Endothelial cell of umbilical vein (primary cell): ENCODE data around the gene MRPL50.

Source experiments
- EZH2 ChIP-seq: IDR thresholded peaks from 2 replicates; pipeline ENCODE4 v1.6.1; 2012; ENCODE audit warnings: borderline replicate concordance, low read depth, mild to moderate bottlenecking, moderate library complexity, low read length, inconsistent platforms; ENCODE audit not compliant: severe bottlenecking
- FOS ChIP-seq: IDR thresholded peaks from 2 replicates; pipeline ENCODE4 v1.6.1; 2011; ENCODE audit warnings: mild to moderate bottlenecking, low read length, moderate library complexity, borderline replicate concordance; ENCODE audit not compliant: insufficient read depth
- GATA2 ChIP-seq: IDR thresholded peaks from 2 replicates; pipeline ENCODE4 v1.7.0; 2011; ENCODE audit warnings: low read depth, mild to moderate bottlenecking, moderate library complexity, mixed read lengths, low read length; ENCODE audit not compliant: insufficient read length, insufficient read depth
- JUN ChIP-seq: IDR thresholded peaks from 2 replicates; pipeline ENCODE4 v1.6.1; 2011; ENCODE audit warnings: borderline replicate concordance, low read depth; ENCODE audit not compliant: insufficient read length, insufficient read depth
- MYC ChIP-seq: IDR thresholded peaks from one replicate; pipeline ENCODE4 v1.6.1; 2011; ENCODE audit warnings: mild to moderate bottlenecking, low read depth, low read length
- POLR2A ChIP-seq: IDR thresholded peaks from 2 replicates; pipeline ENCODE4 v1.6.1; 2012; ENCODE audit warnings: low read depth, mild to moderate bottlenecking, control low read depth, low read length
- POLR2AphosphoS5 ChIP-seq: IDR thresholded peaks from 2 replicates; pipeline ENCODE4 v1.6.1; 2012; ENCODE audit warnings: low read depth, mild to moderate bottlenecking, control low read depth, low read length, moderate library complexity; ENCODE audit not compliant: insufficient read depth
- TF ChIP-seq, protein P1 (sequence below), 2 donors: IDR thresholded peaks; 1 replicate in 1 of 2; 2 replicates in 1 of 2; pipeline ENCODE4 v1.5.1; 2011; ENCODE audit warnings: low read length in 2 of 2, mild to moderate bottlenecking in 2 of 2, moderate library complexity in 2 of 2, control low read depth in 1 of 2, inconsistent platforms in 1 of 2, low read depth in 1 of 2; ENCODE audit not compliant: insufficient read depth in 1 of 2; ENCODE audit errors: extremely low read depth in 1 of 2
- TF ChIP-seq, protein P2 (sequence below): IDR thresholded peaks from 2 replicates; pipeline ENCODE4 v1.6.1; 2011; ENCODE audit not compliant: insufficient read depth, insufficient read length

DNA sequence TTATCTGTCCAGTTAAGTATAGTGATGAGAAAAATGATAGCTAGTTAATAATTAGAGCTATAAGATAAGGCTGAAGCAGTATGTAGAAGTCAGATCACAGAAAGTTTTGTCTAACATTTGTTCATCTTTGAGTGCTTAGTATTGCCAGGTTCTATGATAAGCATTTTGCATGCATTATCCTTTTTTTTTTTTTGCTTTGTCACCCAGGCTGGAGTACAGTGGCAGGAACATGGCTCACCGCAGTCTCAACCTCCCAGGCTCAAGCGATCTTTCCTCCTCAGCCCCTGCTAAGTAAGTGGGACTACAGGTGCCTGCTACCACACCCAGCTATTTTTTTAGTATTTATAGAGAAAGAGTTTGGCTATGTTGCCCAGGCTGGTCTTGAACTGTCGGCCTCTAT lies 31.1 kb downstream of the MRPL50 start:
- TF ChIP-seq, protein P1, sequence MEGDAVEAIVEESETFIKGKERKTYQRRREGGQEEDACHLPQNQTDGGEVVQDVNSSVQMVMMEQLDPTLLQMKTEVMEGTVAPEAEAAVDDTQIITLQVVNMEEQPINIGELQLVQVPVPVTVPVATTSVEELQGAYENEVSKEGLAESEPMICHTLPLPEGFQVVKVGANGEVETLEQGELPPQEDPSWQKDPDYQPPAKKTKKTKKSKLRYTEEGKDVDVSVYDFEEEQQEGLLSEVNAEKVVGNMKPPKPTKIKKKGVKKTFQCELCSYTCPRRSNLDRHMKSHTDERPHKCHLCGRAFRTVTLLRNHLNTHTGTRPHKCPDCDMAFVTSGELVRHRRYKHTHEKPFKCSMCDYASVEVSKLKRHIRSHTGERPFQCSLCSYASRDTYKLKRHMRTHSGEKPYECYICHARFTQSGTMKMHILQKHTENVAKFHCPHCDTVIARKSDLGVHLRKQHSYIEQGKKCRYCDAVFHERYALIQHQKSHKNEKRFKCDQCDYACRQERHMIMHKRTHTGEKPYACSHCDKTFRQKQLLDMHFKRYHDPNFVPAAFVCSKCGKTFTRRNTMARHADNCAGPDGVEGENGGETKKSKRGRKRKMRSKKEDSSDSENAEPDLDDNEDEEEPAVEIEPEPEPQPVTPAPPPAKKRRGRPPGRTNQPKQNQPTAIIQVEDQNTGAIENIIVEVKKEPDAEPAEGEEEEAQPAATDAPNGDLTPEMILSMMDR (IDR thresholded peaks at IDR 0.05; ENCODE audit: extremely low read depth in 1 of 2, insufficient read depth in 1 of 2, low read depth in 1 of 2, low read length in 2 of 2): no peak
- TF ChIP-seq, protein P2, sequence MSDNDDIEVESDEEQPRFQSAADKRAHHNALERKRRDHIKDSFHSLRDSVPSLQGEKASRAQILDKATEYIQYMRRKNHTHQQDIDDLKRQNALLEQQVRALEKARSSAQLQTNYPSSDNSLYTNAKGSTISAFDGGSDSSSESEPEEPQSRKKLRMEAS: no peak
- no peak for TF ChIP-seq MYC
- no peak for TF ChIP-seq POLR2AphosphoS5
- no peak for TF ChIP-seq JUN
- no peak for TF ChIP-seq POLR2A
- no peak for TF ChIP-seq FOS
- no peak for TF ChIP-seq EZH2
- TF ChIP-seq GATA2: no peak
